ENCODE data around the gene NUP43.
A peak's percentile ranks its signal among the peaks of the same experiment; 100 is the strongest.

- TF ChIP-seq, protein P1, sequence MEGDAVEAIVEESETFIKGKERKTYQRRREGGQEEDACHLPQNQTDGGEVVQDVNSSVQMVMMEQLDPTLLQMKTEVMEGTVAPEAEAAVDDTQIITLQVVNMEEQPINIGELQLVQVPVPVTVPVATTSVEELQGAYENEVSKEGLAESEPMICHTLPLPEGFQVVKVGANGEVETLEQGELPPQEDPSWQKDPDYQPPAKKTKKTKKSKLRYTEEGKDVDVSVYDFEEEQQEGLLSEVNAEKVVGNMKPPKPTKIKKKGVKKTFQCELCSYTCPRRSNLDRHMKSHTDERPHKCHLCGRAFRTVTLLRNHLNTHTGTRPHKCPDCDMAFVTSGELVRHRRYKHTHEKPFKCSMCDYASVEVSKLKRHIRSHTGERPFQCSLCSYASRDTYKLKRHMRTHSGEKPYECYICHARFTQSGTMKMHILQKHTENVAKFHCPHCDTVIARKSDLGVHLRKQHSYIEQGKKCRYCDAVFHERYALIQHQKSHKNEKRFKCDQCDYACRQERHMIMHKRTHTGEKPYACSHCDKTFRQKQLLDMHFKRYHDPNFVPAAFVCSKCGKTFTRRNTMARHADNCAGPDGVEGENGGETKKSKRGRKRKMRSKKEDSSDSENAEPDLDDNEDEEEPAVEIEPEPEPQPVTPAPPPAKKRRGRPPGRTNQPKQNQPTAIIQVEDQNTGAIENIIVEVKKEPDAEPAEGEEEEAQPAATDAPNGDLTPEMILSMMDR (IDR thresholded peaks at IDR 0.05): no peak
- peak; percentile 56 to 79 for TF ChIP-seq POLR2A (IDR thresholded peaks at IDR 0.05)
These were observed 28.5 kb downstream of the NUP43 start, which contains the start of gene LATS1 for GRCh38 chr6:149717588-149718458.

All from uterus (tissue), 2 donors.